Astrocyte (in vitro differentiated cells and primary cell): ENCODE measurements around the gene NDUFV3. TPM values are rescaled to one million over a fixed set of nuclear protein-coding genes. Genes with fewer than 3 reads are reported as not detected.

Experiments used
- DNase-seq: peaks from one replicate; pipeline ENCODE4 v3.0.0-alpha.2; 2010; ENCODE audit warnings: low read depth
- FAIRE-seq: peaks from 2 replicates; lab custom pipeline; 2011; peaks lifted over from hg19 to GRCh38; lab: Jason Lieb, UNC
- H2AFZ ChIP-seq: 2 replicates; pipeline ENCODE4 v1.6.0; 2012; ENCODE audit warnings: low read depth, low read length, inconsistent platforms
- H3K27ac ChIP-seq: 2 replicates; pipeline ENCODE4 v1.5.1; 2011; ENCODE audit warnings: low read depth, low read length, inconsistent platforms
- H3K27me3 ChIP-seq: 2 replicates; pipeline ENCODE4 v1.6.0; 2011; ENCODE audit warnings: low read length, inconsistent platforms; ENCODE audit not compliant: insufficient read depth
- H3K36me3 ChIP-seq: 2 replicates; pipeline ENCODE4 v1.5.1; 2011; ENCODE audit warnings: low read length, inconsistent platforms; ENCODE audit not compliant: insufficient read depth
- H3K4me1 ChIP-seq: 2 replicates; pipeline ENCODE4 v1.5.1; 2011; ENCODE audit warnings: low read length, inconsistent platforms; ENCODE audit not compliant: insufficient read depth
- H3K4me2 ChIP-seq: 2 replicates; pipeline ENCODE4 v1.6.0; 2012; ENCODE audit warnings: low read length, inconsistent platforms
- H3K4me3 ChIP-seq: 2 replicates; pipeline ENCODE4 v1.5.1; 2011; ENCODE audit warnings: low read depth, mild to moderate bottlenecking, low read length, inconsistent platforms; ENCODE audit not compliant: insufficient read depth
- H3K79me2 ChIP-seq: 2 replicates; pipeline ENCODE4 v1.6.0; 2012; ENCODE audit warnings: mild to moderate bottlenecking, low read length, inconsistent platforms; ENCODE audit not compliant: insufficient read depth
- H3K9ac ChIP-seq: 2 replicates; pipeline ENCODE4 v1.6.0; 2012; ENCODE audit warnings: mild to moderate bottlenecking, low read length, inconsistent platforms
- H3K9me3 ChIP-seq: 2 replicates; pipeline ENCODE4 v1.5.1; 2012; ENCODE audit warnings: low read depth, mild to moderate bottlenecking, low read length, inconsistent platforms; ENCODE audit not compliant: insufficient read depth
- H4K20me1 ChIP-seq: 2 replicates; pipeline ENCODE4 v1.6.0; 2012; ENCODE audit warnings: low read length, inconsistent platforms; ENCODE audit not compliant: insufficient read depth
- H3K27ac Mint-ChIP-seq: one replicate; pipeline ENCODE4 v1.8.0; 2021; ENCODE audit warnings: mild to moderate bottlenecking, mixed read lengths; ENCODE audit not compliant: unreplicated experiment
- H3K27me3 Mint-ChIP-seq: one replicate; pipeline ENCODE4 v1.8.0; 2021; ENCODE audit warnings: low read depth, mixed read lengths; ENCODE audit not compliant: unreplicated experiment
- H3K36me3 Mint-ChIP-seq: one replicate; pipeline ENCODE4 v1.8.0; 2021; ENCODE audit warnings: low read depth, mixed read lengths; ENCODE audit not compliant: unreplicated experiment
- H3K4me1 Mint-ChIP-seq: one replicate; pipeline ENCODE4 v1.8.0; 2021; ENCODE audit warnings: low read depth, mixed read lengths; ENCODE audit not compliant: unreplicated experiment
- H3K4me3 Mint-ChIP-seq: one replicate; pipeline ENCODE4 v1.8.0; 2021; ENCODE audit warnings: mild to moderate bottlenecking, moderate library complexity, mixed read lengths; ENCODE audit not compliant: unreplicated experiment
- H3K9me3 Mint-ChIP-seq: one replicate; pipeline ENCODE4 v1.8.0; 2021; ENCODE audit warnings: mild to moderate bottlenecking, mixed read lengths; ENCODE audit not compliant: unreplicated experiment
- CTCF ChIP-seq: IDR thresholded peaks from 2 replicates; pipeline ENCODE4 v1.5.1; 2011; ENCODE audit warnings: low read depth, mild to moderate bottlenecking, inconsistent platforms, low read length, moderate library complexity; ENCODE audit not compliant: insufficient read depth
- EZH2 ChIP-seq: IDR thresholded peaks from 2 replicates; pipeline ENCODE4 v1.6.1; 2012; ENCODE audit warnings: mild to moderate bottlenecking, low read length, inconsistent platforms; ENCODE audit not compliant: insufficient read depth
- total RNA-seq: library from RNA; stranded (reverse); gene quantifications from 2 replicates; pipeline ENCODE4 v1.2.1, GENCODE V29; 2021

The NDUFV3 gene
- total RNA-seq, 1 donor from 2014 or later = 42.5 TPM

- no peak overlapping the region for H3K27ac ChIP-seq
- FAIRE-seq (no peak), DNase-seq (no peak)
- Mint-ChIP-seq H3K4me1 (no peaks in the 10 kb centered on the region), H3K36me3 (peaks cover 16% of the 10 kb centered on the region), H3K27me3 (no peaks in the 10 kb centered on the region), H3K4me3 (no peak overlapping the region), H3K9me3 (peaks cover 2% of the 10 kb centered on the region), H3K27ac (no peak overlapping the region)
- H3K4me2 ChIP-seq = no peak overlapping the region
- no peak overlapping the region for H3K4me3 ChIP-seq
- no peaks in the 10 kb centered on the region for H3K27me3 ChIP-seq
- peaks cover 49% of the 10 kb centered on the region for H4K20me1 ChIP-seq
- H3K79me2 ChIP-seq = peaks cover 46% of the 10 kb centered on the region
- peaks cover 24% of the 10 kb centered on the region for H3K36me3 ChIP-seq
- H2AFZ ChIP-seq = no peak overlapping the region
- no peaks in the 10 kb centered on the region for H3K9me3 ChIP-seq
- no peak overlapping the region for H3K9ac ChIP-seq
- peaks cover 5% of the 10 kb centered on the region for H3K4me1 ChIP-seq
- TF ChIP-seq CTCF = no peak
- TF ChIP-seq EZH2 = no peak
These were observed 43.2 kb upstream of the NDUFV3 start for GRCh38 chr21:42849759-42850412.

GRCh38 chr21:42850463-42850862, 42.6 kb upstream of the NDUFV3 start:
- Histone ChIP-seq H3K4me1 (peaks cover under 1% of the 10 kb centered on the region), H3K9me3 (no peaks in the 10 kb centered on the region), H3K36me3 (peaks cover 29% of the 10 kb centered on the region), H3K27me3 (no peaks in the 10 kb centered on the region), H3K4me2 (no peak overlapping the region), H3K79me2 (peaks cover 40% of the 10 kb centered on the region), H3K4me3 (no peak overlapping the region), H4K20me1 (peaks cover 46% of the 10 kb centered on the region), H3K27ac (no peak overlapping the region), H2AFZ (no peak overlapping the region), H3K9ac (no peak overlapping the region)
- no peak overlapping the region for H3K27ac Mint-ChIP-seq
- H3K4me3 Mint-ChIP-seq = no peak overlapping the region
- H3K9me3 Mint-ChIP-seq = peaks cover 2% of the 10 kb centered on the region
- peaks cover 14% of the 10 kb centered on the region for H3K36me3 Mint-ChIP-seq
- DNase-seq (no peak), FAIRE-seq (no peak)
- H3K4me1 Mint-ChIP-seq = no peaks in the 10 kb centered on the region
- no peak for TF ChIP-seq CTCF
- TF ChIP-seq EZH2 = no peak
- no peaks in the 10 kb centered on the region for H3K27me3 Mint-ChIP-seq

GRCh38 chr21:42850866-42851391, 42.2 kb upstream of the NDUFV3 start:
- peaks cover 31% of the 10 kb centered on the region for H3K36me3 ChIP-seq
- H3K27me3 Mint-ChIP-seq = no peaks in the 10 kb centered on the region
- H4K20me1 ChIP-seq = peaks cover 46% of the 10 kb centered on the region
- H3K27ac ChIP-seq = no peak overlapping the region
- no peak overlapping the region for H3K27ac Mint-ChIP-seq
- H3K36me3 Mint-ChIP-seq = peaks cover 12% of the 10 kb centered on the region
- no peak for TF ChIP-seq EZH2
- TF ChIP-seq CTCF = no peak
- FAIRE-seq (no peak), DNase-seq (no peak)
- peaks cover 36% of the 10 kb centered on the region for H3K79me2 ChIP-seq
- H3K4me3 Mint-ChIP-seq = no peak overlapping the region
- no peaks in the 10 kb centered on the region for H3K27me3 ChIP-seq
- H3K4me2 ChIP-seq = no peak overlapping the region
- H3K4me3 ChIP-seq = no peak overlapping the region
- H3K9me3 ChIP-seq = no peaks in the 10 kb centered on the region
- H3K9ac ChIP-seq = no peak overlapping the region
- no peaks in the 10 kb centered on the region for H3K4me1 Mint-ChIP-seq
- H3K4me1 ChIP-seq = no peaks in the 10 kb centered on the region
- no peak overlapping the region for H2AFZ ChIP-seq
- H3K9me3 Mint-ChIP-seq = peaks cover 2% of the 10 kb centered on the region
